Stimulated activated CD4-positive, alpha-beta T cell treated with anti-CD3 and anti-CD28 coated beads, Interleukin-15, amount 100 ng/mL, for 1 hour (primary cell): Measurements from ENCODE around the gene ACTG1.

Experiments
- DNase-seq, 2 donors: peaks; one replicate each; pipeline ENCODE4 v3.0.0-alpha.2; 2020; ENCODE audit warnings: low read depth in 1 of 2, low spot score in 1 of 2

Gene ACTG1

DNA sequence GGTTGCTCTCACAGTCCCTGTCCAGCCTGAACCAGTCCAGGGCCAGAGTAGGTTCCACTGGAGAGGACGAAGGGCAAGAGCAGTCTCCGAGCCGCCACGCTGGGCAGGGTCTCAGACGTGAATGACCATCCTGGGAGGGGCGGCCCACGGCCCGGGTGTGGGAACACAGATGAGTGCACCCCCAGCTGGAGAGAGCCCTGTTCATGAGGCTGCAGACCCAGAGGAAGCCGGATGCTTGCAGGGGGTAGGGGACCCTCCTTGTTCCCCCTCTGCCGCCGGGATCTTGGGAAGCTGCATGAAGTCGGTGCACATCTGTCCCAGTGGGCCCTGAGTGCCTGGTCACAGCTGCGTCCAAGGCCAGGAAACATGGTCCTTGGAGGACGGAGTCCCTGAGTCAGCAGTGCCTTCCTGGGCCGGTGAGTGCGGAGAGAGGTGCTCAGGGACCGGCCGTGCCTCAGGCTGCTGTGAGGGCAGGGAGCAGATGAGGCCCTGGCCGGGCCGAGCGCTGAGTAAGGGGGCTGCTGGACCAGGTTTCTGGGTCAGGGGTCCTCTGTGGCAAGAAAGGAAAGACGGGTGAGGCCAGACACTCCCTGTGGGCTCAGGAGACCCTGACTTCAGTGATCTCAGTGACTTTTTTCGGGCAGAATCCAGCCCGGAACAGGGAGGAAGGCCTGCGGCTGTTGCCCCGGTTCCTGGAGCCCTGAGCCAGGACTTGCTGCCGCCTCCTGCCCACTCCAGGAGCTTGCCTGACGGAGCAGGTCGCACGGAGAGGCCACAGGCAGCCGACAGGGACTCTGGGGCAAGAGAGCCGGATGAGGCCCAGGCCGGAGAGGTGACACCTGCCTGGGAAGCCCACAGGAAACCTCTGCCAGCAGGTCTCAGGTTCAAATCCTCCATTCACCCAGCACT is 45.8 kb downstream of the ACTG1 start:
- no peak for DNase-seq

- DNase-seq, result no peak
Observed at GRCh38 chr17:81465910-81466309, 46.7 kb downstream of the ACTG1 start.

DNA sequence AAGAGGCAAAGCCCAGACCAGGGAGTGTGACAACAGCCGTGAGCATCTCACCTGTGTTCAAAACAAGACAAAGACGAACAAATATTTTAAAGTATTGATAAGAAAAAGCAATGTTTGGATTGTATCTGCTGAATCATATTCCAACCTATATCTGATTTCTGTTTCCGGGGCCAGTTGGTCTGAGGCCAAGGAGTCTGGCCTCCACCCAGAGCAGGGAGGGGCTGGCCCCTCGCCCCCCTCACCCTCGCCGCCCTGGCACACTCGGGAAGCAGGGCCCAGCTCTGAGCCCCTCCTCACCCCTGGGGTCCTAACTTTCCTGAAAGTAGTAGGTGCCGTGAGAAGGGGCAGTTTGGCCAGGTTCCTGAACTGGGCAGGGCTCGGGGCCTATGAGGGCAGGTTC is 48.0 kb downstream of the ACTG1 start:
- no peak for DNase-seq

- no peak for DNase-seq
Observed at GRCh38 chr17:81463506-81463905, 49.1 kb downstream of the ACTG1 start.

DNA sequence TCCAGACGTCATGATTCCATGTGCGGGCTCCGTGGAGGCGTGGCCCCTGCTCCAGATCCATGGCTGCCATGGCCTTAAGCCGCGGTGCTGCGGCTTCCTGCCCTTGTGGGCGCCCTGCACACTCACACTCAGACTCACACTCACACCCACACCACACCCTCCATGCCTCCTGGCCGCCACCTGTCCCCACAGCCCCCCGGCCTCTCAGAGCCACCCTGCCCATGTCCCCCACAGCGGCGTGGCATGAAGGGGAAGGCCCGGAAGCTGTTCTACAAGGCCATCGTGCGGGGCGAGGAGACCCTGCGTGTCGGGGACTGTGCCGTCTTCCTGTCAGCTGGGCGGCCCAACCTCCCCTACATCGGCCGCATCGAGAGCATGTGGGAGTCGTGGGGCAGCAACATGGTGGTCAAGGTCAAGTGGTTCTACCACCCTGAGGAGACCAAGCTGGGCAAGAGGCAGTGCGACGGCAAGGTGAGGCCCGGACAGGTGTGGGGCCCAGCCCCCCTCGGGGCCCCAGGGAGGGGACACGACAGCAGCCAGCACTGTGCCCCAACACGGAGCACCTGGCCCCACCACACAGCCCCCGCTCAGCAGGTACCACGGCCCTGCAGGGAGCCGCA is 50.0 kb downstream of the ACTG1 start:
- DNase-seq, result no peak

DNA sequence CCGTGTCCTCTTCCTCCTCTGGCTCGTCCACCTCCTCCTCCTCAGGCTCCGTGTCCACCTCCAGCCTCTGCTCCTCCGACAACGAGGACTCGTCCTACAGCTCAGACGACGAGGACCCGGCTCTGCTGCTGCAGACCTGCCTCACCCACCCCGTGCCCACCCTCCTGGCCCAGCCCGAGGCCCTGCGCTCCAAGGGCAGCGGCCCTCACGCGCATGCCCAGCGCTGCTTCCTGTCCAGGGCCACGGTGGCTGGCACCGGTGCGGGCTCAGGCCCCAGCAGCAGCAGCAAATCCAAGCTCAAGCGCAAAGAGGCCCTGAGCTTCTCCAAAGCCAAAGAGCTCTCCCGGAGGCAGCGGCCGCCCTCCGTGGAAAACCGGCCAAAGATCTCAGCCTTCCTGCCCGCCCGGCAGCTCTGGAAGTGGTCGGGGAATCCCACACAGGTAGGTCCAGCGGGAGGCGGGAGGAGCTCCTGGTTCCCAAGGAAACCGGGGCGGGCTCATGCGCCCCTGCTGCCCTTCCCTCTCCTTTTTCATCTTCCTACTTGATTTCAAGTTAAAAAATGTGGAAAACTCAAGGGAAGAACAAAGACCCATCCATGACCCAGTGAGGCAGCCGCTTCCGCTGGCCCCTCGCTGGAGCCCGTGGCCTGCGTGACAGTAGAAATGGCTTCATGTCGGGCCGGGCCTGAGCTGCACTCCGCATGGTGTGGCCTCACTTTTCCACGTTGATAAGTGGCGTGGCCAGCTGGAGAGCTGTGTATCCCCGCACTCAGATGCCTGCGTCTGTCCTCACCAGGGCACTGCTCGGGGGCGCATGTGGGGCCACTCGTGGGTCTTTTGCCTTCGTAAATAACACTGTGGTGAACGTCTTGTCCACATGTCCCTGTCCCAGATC is 50.7 kb downstream of the ACTG1 start:
- DNase-seq, result no peak

DNA sequence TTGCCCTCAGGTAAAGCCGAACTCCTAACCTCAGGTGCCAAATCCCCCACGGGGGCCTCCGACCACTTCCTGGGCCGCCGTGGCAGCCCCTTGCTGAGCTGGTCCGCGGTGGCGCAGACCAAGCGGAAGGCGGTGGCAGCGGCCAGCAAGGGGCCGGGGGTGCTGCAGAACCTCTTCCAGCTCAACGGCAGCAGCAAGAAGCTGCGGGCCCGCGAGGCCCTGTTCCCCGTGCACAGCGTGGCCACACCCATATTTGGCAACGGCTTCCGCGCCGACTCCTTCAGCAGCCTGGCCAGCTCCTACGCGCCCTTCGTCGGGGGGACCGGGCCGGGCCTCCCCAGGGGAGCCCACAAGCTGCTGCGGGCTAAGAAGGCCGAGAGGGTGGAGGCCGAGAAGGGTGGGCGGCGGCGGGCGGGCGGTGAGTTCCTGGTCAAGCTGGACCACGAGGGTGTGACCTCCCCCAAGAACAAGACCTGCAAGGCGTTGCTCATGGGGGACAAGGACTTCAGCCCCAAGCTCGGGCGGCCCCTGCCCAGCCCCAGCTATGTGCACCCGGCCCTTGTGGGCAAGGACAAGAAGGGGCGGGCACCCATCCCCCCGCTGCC is 51.6 kb downstream of the ACTG1 start:
- no peak for DNase-seq
